Measurements from ENCODE around the gene RGS11.
"Not testable (repeated sequence)": the region's sequence is repeated elsewhere in the genome, so short reads cannot be mapped to it uniquely, and the experiment has no call there.

RGS11 gene

DNA sequence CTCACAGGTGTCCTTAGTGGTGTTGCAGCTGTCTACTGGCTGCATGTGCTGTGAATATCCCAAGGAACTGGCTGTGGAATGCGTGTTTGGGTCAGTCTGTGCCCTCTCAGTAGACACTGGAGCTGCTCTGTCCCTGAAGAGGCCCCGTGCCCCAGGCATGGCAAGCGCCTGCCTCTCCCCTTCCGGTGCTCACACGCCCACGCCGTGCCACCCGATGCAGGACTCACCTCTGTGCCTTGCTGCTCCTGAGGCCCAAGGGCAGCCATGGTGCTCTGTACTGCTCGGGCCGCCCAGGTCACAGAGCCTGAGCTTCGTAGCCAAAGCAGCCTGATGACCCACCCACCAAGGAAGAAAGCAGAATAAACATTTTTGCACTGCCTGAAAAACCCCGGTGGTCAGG lies 10.0 kb downstream of the RGS11 start:
- H3K9me3 Mint-ChIP-seq: no peaks in the 10 kb centered on the region
- H3K27ac Mint-ChIP-seq: no peak overlapping the region
- ATAC-seq (ENCODE audit: low read depth): no peak
- no peaks in the 10 kb centered on the region for H3K27me3 Mint-ChIP-seq
- H3K4me1 Mint-ChIP-seq: peaks cover 5% of the 10 kb centered on the region
- H3K36me3 Mint-ChIP-seq: peaks cover 10% of the 10 kb centered on the region
- H3K4me3 Mint-ChIP-seq: no peak overlapping the region
- no peak for DNase-seq (ENCODE audit: low spot score in 2 of 2)

GRCh38 chr16:265002-265529 lies 10.7 kb downstream of the RGS11 start:
- Mint-ChIP-seq H3K27ac (no peak overlapping the region), H3K9me3 (no peaks in the 10 kb centered on the region), H3K4me3 (no peak overlapping the region), H3K27me3 (no peaks in the 10 kb centered on the region), H3K4me1 (peaks cover 5% of the 10 kb centered on the region), H3K36me3 (peaks cover 12% of the 10 kb centered on the region)
- DNase-seq (ENCODE audit: low spot score in 2 of 2): no peak
- ATAC-seq (ENCODE audit: low read depth): no peak

DNA sequence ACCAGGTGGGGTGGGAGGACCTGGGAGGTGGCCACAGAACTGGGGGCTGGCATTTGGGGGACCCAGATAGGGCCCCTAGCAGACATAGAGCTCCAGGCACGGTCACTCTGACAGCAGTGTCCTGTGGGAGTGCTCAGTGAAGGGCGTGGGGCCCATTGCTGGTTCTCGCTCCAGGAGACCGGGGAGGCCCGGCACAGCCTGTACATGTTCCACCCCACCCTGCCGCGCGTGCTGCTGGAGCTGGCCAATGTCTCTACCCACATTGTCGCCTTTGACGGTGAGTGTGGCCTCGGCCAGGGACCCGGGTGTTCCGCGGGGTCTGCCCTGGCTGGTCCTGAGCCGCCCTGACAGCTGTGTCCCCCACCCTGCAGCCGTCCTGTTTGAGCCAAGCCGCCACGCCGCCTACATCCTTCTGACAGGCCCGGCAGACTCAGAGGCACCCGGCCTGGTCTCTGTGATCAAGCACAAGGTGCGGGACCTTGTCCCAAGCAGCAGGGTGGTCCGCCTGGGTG lies 11.2 kb downstream of the RGS11 start:
- ATAC-seq (ENCODE audit: low read depth): no peak
- Mint-ChIP-seq H3K27me3 (no peaks in the 10 kb centered on the region), H3K4me1 (peaks cover 5% of the 10 kb centered on the region), H3K36me3 (peaks cover 12% of the 10 kb centered on the region), H3K9me3 (no peaks in the 10 kb centered on the region), H3K27ac (no peak overlapping the region), H3K4me3 (no peak overlapping the region)
- no peak for DNase-seq (ENCODE audit: low spot score in 2 of 2)

GRCh38 chr16:263944-264343 lies 11.8 kb downstream of the RGS11 start:
- H3K9me3 Mint-ChIP-seq: no peaks in the 10 kb centered on the region
- no peaks in the 10 kb centered on the region for H3K27me3 Mint-ChIP-seq
- H3K4me3 Mint-ChIP-seq: no peak overlapping the region
- peaks cover 5% of the 10 kb centered on the region for H3K4me1 Mint-ChIP-seq
- no peak overlapping the region for H3K27ac Mint-ChIP-seq
- H3K36me3 Mint-ChIP-seq: peaks cover 12% of the 10 kb centered on the region
- DNase-seq (ENCODE audit: low spot score in 2 of 2) (no peak), ATAC-seq (ENCODE audit: low read depth) (no peak)

- DNase-seq (ENCODE audit: low spot score in 2 of 2) (no peak), ATAC-seq (ENCODE audit: low read depth) (no peak)
- Mint-ChIP-seq H3K4me3 (no peak overlapping the region), H3K36me3 (peaks cover 12% of the 10 kb centered on the region), H3K27me3 (no peaks in the 10 kb centered on the region), H3K4me1 (peaks cover 5% of the 10 kb centered on the region), H3K27ac (no peak overlapping the region), H3K9me3 (no peaks in the 10 kb centered on the region)
Measured at GRCh38 chr16:263182-263774, 12.5 kb downstream of the RGS11 start.

DNA sequence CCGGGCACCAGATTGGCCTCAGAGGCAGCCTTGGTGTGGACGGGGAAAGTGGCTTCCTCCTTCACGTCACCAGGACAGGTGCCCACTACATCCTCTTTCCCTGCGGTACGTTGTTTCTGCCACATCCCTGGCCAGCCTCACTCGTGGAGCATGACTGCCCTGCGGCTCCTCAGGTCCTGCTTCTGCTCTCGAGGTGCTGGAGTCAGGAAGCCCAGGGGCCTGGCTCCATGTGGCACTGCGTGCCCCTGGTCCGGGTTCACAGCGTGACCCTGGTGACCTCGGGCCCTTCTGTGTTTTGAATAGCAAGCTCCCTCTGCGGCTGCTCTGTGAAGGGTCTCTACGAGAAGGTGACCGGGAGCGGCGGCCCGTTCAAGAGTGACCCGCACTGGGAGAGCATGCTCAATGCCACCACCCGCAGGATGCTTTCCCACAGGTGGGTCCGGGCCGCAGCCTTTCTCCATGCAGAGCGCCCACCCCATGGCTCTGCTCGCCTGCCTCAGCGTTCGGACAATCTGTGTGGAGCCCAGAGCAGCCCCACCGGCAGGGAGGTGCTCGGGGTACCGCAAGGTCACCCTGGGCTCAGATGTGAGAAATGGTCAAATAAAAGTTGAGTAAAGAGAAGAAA lies 13.5 kb downstream of the RGS11 start:
- ATAC-seq (ENCODE audit: low read depth): no peak
- Mint-ChIP-seq H3K4me3 (no peak overlapping the region), H3K27me3 (no peaks in the 10 kb centered on the region), H3K4me1 (peaks cover 3% of the 10 kb centered on the region), H3K27ac (no peak overlapping the region), H3K36me3 (peaks cover 12% of the 10 kb centered on the region), H3K9me3 (no peaks in the 10 kb centered on the region)
- no peak for DNase-seq (ENCODE audit: low spot score in 2 of 2)

GRCh38 chr16:261031-261691 lies 14.6 kb downstream of the RGS11 start:
- peaks cover 2% of the 10 kb centered on the region for H3K4me1 Mint-ChIP-seq
- no peak overlapping the region for H3K27ac Mint-ChIP-seq
- peaks cover 13% of the 10 kb centered on the region for H3K36me3 Mint-ChIP-seq
- no peaks in the 10 kb centered on the region for H3K27me3 Mint-ChIP-seq
- no peak for ATAC-seq (ENCODE audit: low read depth)
- no peak overlapping the region for H3K4me3 Mint-ChIP-seq
- no peak for DNase-seq (ENCODE audit: low spot score in 2 of 2)
- H3K9me3 Mint-ChIP-seq: no peaks in the 10 kb centered on the region

- ATAC-seq (ENCODE audit: low read depth) (no peak), DNase-seq (ENCODE audit: low spot score in 2 of 2) (no peak)
- H3K27ac Mint-ChIP-seq: no peak overlapping the region
- peaks cover 16% of the 10 kb centered on the region for H3K36me3 Mint-ChIP-seq
- no peaks in the 10 kb centered on the region for H3K4me1 Mint-ChIP-seq
- no peak overlapping the region for H3K4me3 Mint-ChIP-seq
- no peaks in the 10 kb centered on the region for H3K27me3 Mint-ChIP-seq
- no peaks in the 10 kb centered on the region for H3K9me3 Mint-ChIP-seq
Measured at GRCh38 chr16:260326-260725, 15.4 kb downstream of the RGS11 start.

DNA sequence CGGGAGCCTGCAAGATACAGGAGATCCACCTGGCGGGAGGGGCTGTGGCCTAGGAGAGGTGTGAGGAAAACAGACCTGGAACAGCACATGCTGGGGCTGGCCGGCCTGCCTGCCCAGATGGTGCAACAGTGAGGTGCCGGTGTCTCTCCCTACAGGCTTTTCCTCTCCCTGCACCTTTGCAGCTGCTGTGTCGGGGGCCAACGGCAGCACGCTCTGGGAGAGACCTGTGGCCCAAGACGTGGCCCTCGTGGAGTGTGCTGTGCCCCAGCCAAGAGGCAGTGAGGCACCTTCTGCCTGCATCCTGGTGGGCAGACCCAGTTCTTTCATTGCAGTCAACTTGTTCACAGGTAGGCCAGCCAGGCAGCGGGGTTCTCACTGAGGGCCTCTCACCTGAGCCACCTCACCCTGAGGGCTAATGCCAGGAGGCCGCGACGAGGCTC lies 15.9 kb downstream of the RGS11 start:
- Mint-ChIP-seq H3K4me3 (no peak overlapping the region), H3K27ac (no peak overlapping the region), H3K36me3 (peaks cover 19% of the 10 kb centered on the region), H3K4me1 (no peaks in the 10 kb centered on the region), H3K27me3 (no peaks in the 10 kb centered on the region), H3K9me3 (no peaks in the 10 kb centered on the region)
- DNase-seq (ENCODE audit: low spot score in 2 of 2) (no peak), ATAC-seq (ENCODE audit: low read depth) (no peak)

DNA sequence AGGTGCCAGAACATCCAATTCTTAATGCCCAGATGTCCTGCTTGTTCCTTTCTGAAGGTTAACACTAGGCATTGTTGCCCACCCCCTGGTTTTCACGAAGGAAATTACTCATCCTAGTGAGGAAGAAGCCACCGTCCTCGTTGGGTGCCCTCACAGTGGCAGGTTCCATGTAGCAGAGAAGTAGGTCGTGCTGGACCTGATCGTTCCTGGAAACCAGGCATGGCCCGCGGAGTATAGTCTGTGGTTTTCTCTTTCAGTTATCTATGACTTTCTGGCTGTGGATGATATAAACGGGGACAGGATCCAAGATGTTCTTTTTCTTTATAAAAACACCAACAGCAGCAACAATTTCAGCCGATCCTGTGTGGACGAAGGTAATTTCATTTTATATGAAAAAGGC lies 16.5 kb downstream of the RGS11 start:
- DNase-seq (ENCODE audit: low spot score in 2 of 2) (no peak), ATAC-seq (ENCODE audit: low read depth) (no peak)
- Mint-ChIP-seq H3K4me1 (no peaks in the 10 kb centered on the region), H3K9me3 (no peaks in the 10 kb centered on the region), H3K4me3 (no peak overlapping the region), H3K36me3 (peaks cover 19% of the 10 kb centered on the region), H3K27me3 (no peaks in the 10 kb centered on the region), H3K27ac (no peak overlapping the region)

GRCh38 chr16:258091-258490 lies 17.7 kb downstream of the RGS11 start:
- not testable (repeated sequence) for H3K27me3 Mint-ChIP-seq; H3K27ac Mint-ChIP-seq; H3K9me3 Mint-ChIP-seq; H3K4me1 Mint-ChIP-seq; ATAC-seq (ENCODE audit: low read depth); DNase-seq (ENCODE audit: low spot score in 2 of 2); H3K4me3 Mint-ChIP-seq
- peaks cover 16% of the 10 kb centered on the region for H3K36me3 Mint-ChIP-seq

DNA sequence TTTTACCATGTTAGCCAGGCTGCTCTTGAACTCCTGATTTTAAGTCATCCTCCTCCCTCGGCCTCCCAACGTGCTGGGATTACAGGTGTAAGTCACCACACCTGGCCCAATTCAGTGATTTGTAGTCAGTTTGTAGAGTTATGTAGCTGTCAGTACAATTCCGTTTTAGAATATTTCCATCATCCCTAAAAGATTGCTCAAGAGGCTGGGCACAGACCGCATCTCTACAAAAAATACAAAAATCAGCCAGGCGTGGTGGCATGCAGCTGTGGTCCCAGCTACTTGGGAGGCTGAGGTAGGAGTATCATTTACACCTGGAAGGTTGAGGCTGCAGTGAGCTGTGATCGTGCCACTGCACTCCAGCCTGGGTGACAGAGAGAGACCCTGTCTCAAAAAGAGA lies 20.6 kb downstream of the RGS11 start:
- Mint-ChIP-seq H3K27ac (no peak overlapping the region), H3K4me1 (peaks cover 6% of the 10 kb centered on the region), H3K4me3 (no peak overlapping the region), H3K9me3 (no peaks in the 10 kb centered on the region), H3K27me3 (no peaks in the 10 kb centered on the region), H3K36me3 (peaks cover 17% of the 10 kb centered on the region)
- ATAC-seq (ENCODE audit: low read depth) (no peak), DNase-seq (ENCODE audit: low spot score in 2 of 2) (no peak)

DNA sequence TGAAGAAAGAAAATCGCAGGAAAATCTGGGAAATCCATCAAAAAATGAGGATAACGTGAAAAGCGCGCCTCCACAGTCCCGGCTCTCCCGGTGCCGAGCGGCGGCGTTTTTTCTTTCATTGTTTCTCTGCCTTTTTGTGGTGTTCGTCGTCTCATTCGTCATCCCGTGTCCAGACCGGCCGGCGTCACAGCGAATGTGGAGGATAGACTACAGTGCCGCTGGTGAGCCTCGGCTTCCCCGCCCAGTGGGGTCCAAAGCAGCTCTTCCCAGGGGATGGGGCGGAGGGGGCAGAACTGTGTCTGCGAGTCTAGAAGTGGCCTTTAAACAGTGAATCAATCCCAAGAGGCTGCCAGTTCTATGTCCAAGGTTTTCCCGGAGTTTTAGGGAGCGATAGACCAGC lies 21.3 kb downstream of the RGS11 start:
- no peak for ATAC-seq (ENCODE audit: low read depth)
- Mint-ChIP-seq H3K9me3 (no peaks in the 10 kb centered on the region), H3K27ac (no peak overlapping the region), H3K36me3 (peaks cover 18% of the 10 kb centered on the region), H3K4me3 (no peak overlapping the region), H3K27me3 (no peaks in the 10 kb centered on the region), H3K4me1 (peaks cover 6% of the 10 kb centered on the region)
- DNase-seq (ENCODE audit: low spot score in 2 of 2): no peak

- no peaks in the 10 kb centered on the region for H3K27me3 Mint-ChIP-seq
- ATAC-seq (ENCODE audit: low read depth): no peak
- peaks cover 6% of the 10 kb centered on the region for H3K4me1 Mint-ChIP-seq
- peaks cover 18% of the 10 kb centered on the region for H3K36me3 Mint-ChIP-seq
- no peak overlapping the region for H3K4me3 Mint-ChIP-seq
- no peaks in the 10 kb centered on the region for H3K9me3 Mint-ChIP-seq
- H3K27ac Mint-ChIP-seq: no peak overlapping the region
- no peak for DNase-seq (ENCODE audit: low spot score in 2 of 2)
Measured at GRCh38 chr16:253833-254232, 21.9 kb downstream of the RGS11 start.
